Measurements from ENCODE around the gene ARGFX. TPM values are rescaled to one million over a fixed set of nuclear protein-coding genes. Genes with fewer than 3 reads are reported as not detected.

The ARGFX gene
- total and polyA plus RNA-seq, 2 of the 8 experiments (the other 6 are each of a cell fraction or from before 2014, with no cell fraction given): not detected

DNA sequence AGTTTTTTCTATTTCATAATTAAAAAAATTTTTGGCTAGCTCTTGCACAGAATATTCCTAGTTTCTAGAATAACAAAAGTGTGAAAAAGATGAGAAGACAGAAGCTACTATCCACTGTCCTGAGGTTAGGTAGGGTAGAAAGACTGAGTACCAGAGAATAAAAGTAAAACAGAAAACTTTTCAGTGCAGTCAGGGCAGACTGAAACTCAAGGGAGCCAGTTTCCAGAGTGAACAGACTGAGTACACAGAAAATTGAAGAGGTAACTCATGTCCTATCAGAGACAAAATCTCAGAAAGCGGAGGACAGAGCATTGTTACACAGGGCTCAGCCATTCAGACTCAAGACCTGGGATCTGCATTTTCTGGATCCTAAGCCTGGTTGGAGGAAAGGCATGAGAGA lies 16.7 kb downstream of the ARGFX start (continued):
- TF ChIP-seq, protein P1, sequence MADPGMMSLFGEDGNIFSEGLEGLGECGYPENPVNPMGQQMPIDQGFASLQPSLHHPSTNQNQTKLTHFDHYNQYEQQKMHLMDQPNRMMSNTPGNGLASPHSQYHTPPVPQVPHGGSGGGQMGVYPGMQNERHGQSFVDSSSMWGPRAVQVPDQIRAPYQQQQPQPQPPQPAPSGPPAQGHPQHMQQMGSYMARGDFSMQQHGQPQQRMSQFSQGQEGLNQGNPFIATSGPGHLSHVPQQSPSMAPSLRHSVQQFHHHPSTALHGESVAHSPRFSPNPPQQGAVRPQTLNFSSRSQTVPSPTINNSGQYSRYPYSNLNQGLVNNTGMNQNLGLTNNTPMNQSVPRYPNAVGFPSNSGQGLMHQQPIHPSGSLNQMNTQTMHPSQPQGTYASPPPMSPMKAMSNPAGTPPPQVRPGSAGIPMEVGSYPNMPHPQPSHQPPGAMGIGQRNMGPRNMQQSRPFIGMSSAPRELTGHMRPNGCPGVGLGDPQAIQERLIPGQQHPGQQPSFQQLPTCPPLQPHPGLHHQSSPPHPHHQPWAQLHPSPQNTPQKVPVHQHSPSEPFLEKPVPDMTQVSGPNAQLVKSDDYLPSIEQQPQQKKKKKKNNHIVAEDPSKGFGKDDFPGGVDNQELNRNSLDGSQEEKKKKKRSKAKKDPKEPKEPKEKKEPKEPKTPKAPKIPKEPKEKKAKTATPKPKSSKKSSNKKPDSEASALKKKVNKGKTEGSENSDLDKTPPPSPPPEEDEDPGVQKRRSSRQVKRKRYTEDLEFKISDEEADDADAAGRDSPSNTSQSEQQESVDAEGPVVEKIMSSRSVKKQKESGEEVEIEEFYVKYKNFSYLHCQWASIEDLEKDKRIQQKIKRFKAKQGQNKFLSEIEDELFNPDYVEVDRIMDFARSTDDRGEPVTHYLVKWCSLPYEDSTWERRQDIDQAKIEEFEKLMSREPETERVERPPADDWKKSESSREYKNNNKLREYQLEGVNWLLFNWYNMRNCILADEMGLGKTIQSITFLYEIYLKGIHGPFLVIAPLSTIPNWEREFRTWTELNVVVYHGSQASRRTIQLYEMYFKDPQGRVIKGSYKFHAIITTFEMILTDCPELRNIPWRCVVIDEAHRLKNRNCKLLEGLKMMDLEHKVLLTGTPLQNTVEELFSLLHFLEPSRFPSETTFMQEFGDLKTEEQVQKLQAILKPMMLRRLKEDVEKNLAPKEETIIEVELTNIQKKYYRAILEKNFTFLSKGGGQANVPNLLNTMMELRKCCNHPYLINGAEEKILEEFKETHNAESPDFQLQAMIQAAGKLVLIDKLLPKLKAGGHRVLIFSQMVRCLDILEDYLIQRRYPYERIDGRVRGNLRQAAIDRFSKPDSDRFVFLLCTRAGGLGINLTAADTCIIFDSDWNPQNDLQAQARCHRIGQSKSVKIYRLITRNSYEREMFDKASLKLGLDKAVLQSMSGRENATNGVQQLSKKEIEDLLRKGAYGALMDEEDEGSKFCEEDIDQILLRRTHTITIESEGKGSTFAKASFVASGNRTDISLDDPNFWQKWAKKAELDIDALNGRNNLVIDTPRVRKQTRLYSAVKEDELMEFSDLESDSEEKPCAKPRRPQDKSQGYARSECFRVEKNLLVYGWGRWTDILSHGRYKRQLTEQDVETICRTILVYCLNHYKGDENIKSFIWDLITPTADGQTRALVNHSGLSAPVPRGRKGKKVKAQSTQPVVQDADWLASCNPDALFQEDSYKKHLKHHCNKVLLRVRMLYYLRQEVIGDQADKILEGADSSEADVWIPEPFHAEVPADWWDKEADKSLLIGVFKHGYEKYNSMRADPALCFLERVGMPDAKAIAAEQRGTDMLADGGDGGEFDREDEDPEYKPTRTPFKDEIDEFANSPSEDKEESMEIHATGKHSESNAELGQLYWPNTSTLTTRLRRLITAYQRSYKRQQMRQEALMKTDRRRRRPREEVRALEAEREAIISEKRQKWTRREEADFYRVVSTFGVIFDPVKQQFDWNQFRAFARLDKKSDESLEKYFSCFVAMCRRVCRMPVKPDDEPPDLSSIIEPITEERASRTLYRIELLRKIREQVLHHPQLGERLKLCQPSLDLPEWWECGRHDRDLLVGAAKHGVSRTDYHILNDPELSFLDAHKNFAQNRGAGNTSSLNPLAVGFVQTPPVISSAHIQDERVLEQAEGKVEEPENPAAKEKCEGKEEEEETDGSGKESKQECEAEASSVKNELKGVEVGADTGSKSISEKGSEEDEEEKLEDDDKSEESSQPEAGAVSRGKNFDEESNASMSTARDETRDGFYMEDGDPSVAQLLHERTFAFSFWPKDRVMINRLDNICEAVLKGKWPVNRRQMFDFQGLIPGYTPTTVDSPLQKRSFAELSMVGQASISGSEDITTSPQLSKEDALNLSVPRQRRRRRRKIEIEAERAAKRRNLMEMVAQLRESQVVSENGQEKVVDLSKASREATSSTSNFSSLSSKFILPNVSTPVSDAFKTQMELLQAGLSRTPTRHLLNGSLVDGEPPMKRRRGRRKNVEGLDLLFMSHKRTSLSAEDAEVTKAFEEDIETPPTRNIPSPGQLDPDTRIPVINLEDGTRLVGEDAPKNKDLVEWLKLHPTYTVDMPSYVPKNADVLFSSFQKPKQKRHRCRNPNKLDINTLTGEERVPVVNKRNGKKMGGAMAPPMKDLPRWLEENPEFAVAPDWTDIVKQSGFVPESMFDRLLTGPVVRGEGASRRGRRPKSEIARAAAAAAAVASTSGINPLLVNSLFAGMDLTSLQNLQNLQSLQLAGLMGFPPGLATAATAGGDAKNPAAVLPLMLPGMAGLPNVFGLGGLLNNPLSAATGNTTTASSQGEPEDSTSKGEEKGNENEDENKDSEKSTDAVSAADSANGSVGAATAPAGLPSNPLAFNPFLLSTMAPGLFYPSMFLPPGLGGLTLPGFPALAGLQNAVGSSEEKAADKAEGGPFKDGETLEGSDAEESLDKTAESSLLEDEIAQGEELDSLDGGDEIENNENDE (IDR thresholded peaks at IDR 0.05; ENCODE audit: insufficient replicate concordance, low read length): no peak

Data from H1 (cell line).